Adrenal gland (tissue), 5 donors: ENCODE results near the gene ABCA13.

Experiments
- CTCF ChIP-seq, 6 experiments: fragments of 450-650 bp in 4 of 6; fragments of 200-600 bp in 2 of 6; sonication (generic) in 1 of 6; IDR thresholded peaks; 1 replicate in 5 of 6; 2 replicates in 1 of 6; pipeline versions ENCODE4 v1.5.1 to v1.8.0; 2016 to 2021; ENCODE audit warnings: antibody characterized with exemption in 6 of 6, mild to moderate bottlenecking in 2 of 6, moderate library complexity in 1 of 6
- POLR2A ChIP-seq, 2 donors: fragments of 450-650 bp; IDR thresholded peaks; one replicate each; pipeline ENCODE4 v1.6.1; 2017; ENCODE audit warnings: antibody characterized with exemption in 2 of 2, mild to moderate bottlenecking in 2 of 2, moderate library complexity in 1 of 2
- donor health status: DM: no; HTN: no; CAD: no.

- TF ChIP-seq POLR2A (IDR thresholded peaks at IDR 0.05) (no peak), CTCF (IDR thresholded peaks at IDR 0.05) (no peak)
These were observed 74.7 kb downstream of the ABCA13 start for GRCh38 chr7:48245751-48246472.
